ENCODE results near the gene LRRC66. TPM values are rescaled to one million over a fixed set of nuclear protein-coding genes. Genes with fewer than 3 reads are reported as not detected.

Gene LRRC66
- total and polyA plus RNA-seq, 2 experiments from 2014 or later: 0.24 TPM; not detected in 1

- Histone ChIP-seq H4K20me1 (replicated peaks; ENCODE audit: insufficient read depth) (no peaks in the 10 kb centered on the region), H2AFZ (no peak overlapping the region), H3K27ac (ENCODE audit: low read depth) (no peak overlapping the region), H3K4me1 (ENCODE audit: insufficient read depth) (no peaks in the 10 kb centered on the region), H3K4me2 (no peak overlapping the region), H3K36me3 (ENCODE audit: insufficient read depth) (no peaks in the 10 kb centered on the region), H3K4me3 (no peak overlapping the region), H3K9me2 (ENCODE audit: insufficient read depth) (no peaks in the 10 kb centered on the region), H3F3A (replicated peaks; ENCODE audit: low read depth) (no peaks in the 10 kb centered on the region), H3K27me3 (ENCODE audit: insufficient read depth) (no peaks in the 10 kb centered on the region), H3K79me2 (replicated peaks; ENCODE audit: insufficient read depth) (no peaks in the 10 kb centered on the region)
- H3K4me1 Mint-ChIP-seq: no peaks in the 10 kb centered on the region
- ATAC-seq: no peak
- no peak for TF ChIP-seq EZH2 (IDR thresholded peaks at IDR 0.05; ENCODE audit: low read depth, unreplicated experiment)
- TF ChIP-seq STAT1 (IDR thresholded peaks at IDR 0.05; ENCODE audit: unreplicated experiment): no peak
- no peak for TF ChIP-seq NANOG (IDR thresholded peaks at IDR 0.05; ENCODE audit: borderline replicate concordance)
- TF ChIP-seq ETS1 (IDR thresholded peaks at IDR 0.05): no peak
- no peak for TF ChIP-seq ZNF331 (CRISPR knock-in tag; IDR thresholded peaks at IDR 0.05; ENCODE audit: low read depth)
- TF ChIP-seq ZNF114 (CRISPR knock-in tag; IDR thresholded peaks at IDR 0.05): no peak
- no peak for TF ChIP-seq CTCF (conservative IDR thresholded peaks at IDR 0.05; ENCODE audit: low read depth in 2 of 2)
- TF ChIP-seq, protein P1, sequence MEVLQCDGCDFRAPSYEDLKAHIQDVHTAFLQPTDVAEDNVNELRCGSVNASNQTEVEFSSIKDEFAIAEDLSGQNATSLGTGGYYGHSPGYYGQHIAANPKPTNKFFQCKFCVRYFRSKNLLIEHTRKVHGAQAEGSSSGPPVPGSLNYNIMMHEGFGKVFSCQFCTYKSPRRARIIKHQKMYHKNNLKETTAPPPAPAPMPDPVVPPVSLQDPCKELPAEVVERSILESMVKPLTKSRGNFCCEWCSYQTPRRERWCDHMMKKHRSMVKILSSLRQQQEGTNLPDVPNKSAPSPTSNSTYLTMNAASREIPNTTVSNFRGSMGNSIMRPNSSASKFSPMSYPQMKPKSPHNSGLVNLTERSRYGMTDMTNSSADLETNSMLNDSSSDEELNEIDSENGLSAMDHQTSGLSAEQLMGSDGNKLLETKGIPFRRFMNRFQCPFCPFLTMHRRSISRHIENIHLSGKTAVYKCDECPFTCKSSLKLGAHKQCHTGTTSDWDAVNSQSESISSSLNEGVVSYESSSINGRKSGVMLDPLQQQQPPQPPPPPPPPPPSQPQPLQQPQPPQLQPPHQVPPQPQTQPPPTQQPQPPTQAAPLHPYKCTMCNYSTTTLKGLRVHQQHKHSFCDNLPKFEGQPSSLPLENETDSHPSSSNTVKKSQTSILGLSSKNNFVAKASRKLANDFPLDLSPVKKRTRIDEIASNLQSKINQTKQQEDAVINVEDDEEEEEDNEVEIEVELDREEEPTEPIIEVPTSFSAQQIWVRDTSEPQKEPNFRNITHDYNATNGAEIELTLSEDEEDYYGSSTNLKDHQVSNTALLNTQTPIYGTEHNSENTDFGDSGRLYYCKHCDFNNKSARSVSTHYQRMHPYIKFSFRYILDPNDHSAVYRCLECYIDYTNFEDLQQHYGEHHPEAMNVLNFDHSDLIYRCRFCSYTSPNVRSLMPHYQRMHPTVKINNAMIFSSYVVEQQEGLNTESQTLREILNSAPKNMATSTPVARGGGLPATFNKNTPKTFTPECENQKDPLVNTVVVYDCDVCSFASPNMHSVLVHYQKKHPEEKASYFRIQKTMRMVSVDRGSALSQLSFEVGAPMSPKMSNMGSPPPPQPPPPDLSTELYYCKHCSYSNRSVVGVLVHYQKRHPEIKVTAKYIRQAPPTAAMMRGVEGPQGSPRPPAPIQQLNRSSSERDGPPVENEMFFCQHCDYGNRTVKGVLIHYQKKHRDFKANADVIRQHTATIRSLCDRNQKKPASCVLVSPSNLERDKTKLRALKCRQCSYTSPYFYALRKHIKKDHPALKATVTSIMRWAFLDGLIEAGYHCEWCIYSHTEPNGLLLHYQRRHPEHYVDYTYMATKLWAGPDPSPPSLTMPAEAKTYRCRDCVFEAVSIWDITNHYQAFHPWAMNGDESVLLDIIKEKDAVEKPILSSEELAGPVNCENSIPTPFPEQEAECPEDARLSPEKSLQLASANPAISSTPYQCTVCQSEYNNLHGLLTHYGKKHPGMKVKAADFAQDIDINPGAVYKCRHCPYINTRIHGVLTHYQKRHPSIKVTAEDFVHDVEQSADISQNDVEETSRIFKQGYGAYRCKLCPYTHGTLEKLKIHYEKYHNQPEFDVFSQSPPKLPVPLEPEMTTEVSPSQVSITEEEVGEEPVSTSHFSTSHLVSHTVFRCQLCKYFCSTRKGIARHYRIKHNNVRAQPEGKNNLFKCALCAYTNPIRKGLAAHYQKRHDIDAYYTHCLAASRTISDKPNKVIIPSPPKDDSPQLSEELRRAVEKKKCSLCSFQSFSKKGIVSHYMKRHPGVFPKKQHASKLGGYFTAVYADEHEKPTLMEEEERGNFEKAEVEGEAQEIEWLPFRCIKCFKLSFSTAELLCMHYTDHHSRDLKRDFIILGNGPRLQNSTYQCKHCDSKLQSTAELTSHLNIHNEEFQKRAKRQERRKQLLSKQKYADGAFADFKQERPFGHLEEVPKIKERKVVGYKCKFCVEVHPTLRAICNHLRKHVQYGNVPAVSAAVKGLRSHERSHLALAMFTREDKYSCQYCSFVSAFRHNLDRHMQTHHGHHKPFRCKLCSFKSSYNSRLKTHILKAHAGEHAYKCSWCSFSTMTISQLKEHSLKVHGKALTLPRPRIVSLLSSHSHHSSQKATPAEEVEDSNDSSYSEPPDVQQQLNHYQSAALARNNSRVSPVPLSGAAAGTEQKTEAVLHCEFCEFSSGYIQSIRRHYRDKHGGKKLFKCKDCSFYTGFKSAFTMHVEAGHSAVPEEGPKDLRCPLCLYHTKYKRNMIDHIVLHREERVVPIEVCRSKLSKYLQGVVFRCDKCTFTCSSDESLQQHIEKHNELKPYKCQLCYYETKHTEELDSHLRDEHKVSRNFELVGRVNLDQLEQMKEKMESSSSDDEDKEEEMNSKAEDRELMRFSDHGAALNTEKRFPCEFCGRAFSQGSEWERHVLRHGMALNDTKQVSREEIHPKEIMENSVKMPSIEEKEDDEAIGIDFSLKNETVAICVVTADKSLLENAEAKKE (CRISPR knock-in tag; IDR thresholded peaks at IDR 0.05): no peak
- no peak for TF ChIP-seq JUNB (IDR thresholded peaks at IDR 0.05; ENCODE audit: unreplicated experiment)
- TF ChIP-seq REST (IDR thresholded peaks at IDR 0.05; ENCODE audit: unreplicated experiment): no peak
- H3K27me3 Mint-ChIP-seq (ENCODE audit: insufficient read depth, low read depth, poor library complexity): peaks cover 4% of the 10 kb centered on the region
- no peak overlapping the region for H3K27ac Mint-ChIP-seq
- H3K4me3 Mint-ChIP-seq: no peak overlapping the region
- H3K9me3 Mint-ChIP-seq: peaks cover 14% of the 10 kb centered on the region
- DNase-seq (ENCODE audit: low spot score): no peak
- H3K36me3 Mint-ChIP-seq (ENCODE audit: low read depth): peaks cover 8% of the 10 kb centered on the region; the same call in 2 of the 3 replicates
Measured at GRCh38 chr4:51958199-51958968, 61.8 kb downstream of the LRRC66 start.

Data from GM23338 (cell line).